Calu3 (cell line): ENCODE measurements around the gene ABLIM2. TPM values are rescaled to one million over a fixed set of nuclear protein-coding genes. Genes with fewer than 3 reads are reported as not detected.
A peak's percentile ranks its signal among the peaks of the same experiment; 100 is the strongest.

Source experiments
- BruUV-seq: library from RNA; stranded (reverse); fragments of 400-500 nt; replicated peaks from 2 replicates; lab custom pipeline; 2021; lab: Mats Ljungman, UMichigan
- CTCF ChIA-PET: fragments of 300-600 bp; sonication (Branson Sonifier 250); formaldehyde crosslinking; loops from one replicate; lab custom pipeline; 2022; ENCODE audit warnings: antibody characterized with exemption; lab: Charles Lee
- DNase-seq: peaks from one replicate; pipeline ENCODE4 v3.0.0; 2022
- H3K27ac Mint-ChIP-seq: one replicate; pipeline ENCODE4 v1.8.0; 2022; ENCODE audit warnings: mixed read lengths; ENCODE audit not compliant: unreplicated experiment
- H3K27me3 Mint-ChIP-seq: one replicate; pipeline ENCODE4 v1.8.0; 2022; ENCODE audit warnings: mixed read lengths; ENCODE audit not compliant: unreplicated experiment
- H3K36me3 Mint-ChIP-seq: one replicate; pipeline ENCODE4 v1.8.0; 2022; ENCODE audit warnings: mild to moderate bottlenecking, moderate library complexity, mixed read lengths; ENCODE audit not compliant: insufficient read depth, unreplicated experiment
- H3K4me1 Mint-ChIP-seq: one replicate; pipeline ENCODE4 v1.8.0; 2022; ENCODE audit warnings: mild to moderate bottlenecking, low read depth, mixed read lengths; ENCODE audit not compliant: unreplicated experiment
- H3K4me3 Mint-ChIP-seq: one replicate; pipeline ENCODE4 v1.8.0; 2022; ENCODE audit warnings: mild to moderate bottlenecking, low read depth, moderate library complexity, mixed read lengths; ENCODE audit not compliant: unreplicated experiment
- H3K9me3 Mint-ChIP-seq: one replicate; pipeline ENCODE4 v1.8.0; 2022; ENCODE audit warnings: low read depth, mixed read lengths; ENCODE audit not compliant: unreplicated experiment
- CTCF ChIP-seq: fragments of 200-600 bp; IDR thresholded peaks from one replicate; pipeline ENCODE4 v1.8.0; 2022; ENCODE audit warnings: antibody characterized with exemption; ENCODE audit not compliant: unreplicated experiment
- intact Hi-C: fragments of 100-400 bp; cut with micrococcal nuclease; formaldehyde crosslinking; loops from one replicate; pipeline ENCODE4 v1.10.0; 2022; ENCODE audit not compliant: unreplicated experiment
- microRNA-seq: library from miRNA; unstranded; fragments of <30 nt; microRNA quantifications from one replicate; pipeline ENCODE4 v1.2.0, GENCODE V29; 2022
- total RNA-seq: library from RNA; stranded (reverse); gene quantifications from 2 replicates; pipeline ENCODE4 v1.2.3, GENCODE V29; 2022

The ABLIM2 gene
- total RNA-seq, 1 experiment from 2014 or later: 1.0 TPM

- BruUV-seq: no TSS peak
- no peak for TF ChIP-seq CTCF
- no peak overlapping the region for H3K4me3 Mint-ChIP-seq
- H3K4me1 Mint-ChIP-seq: peaks cover 11% of the 10 kb centered on the region
- no peaks in the 10 kb centered on the region for H3K9me3 Mint-ChIP-seq
- H3K36me3 Mint-ChIP-seq: peaks cover 8% of the 10 kb centered on the region
- H3K27ac Mint-ChIP-seq: no peak overlapping the region
- no peak for DNase-seq
- intact Hi-C loops: no loop called here
- CTCF ChIA-PET: no interaction called here
- H3K27me3 Mint-ChIP-seq: no peaks in the 10 kb centered on the region
Measured at GRCh38 chr4:7917669-7918068, 240.9 kb downstream of the ABLIM2 start.

- Mint-ChIP-seq H3K4me1 (peaks cover 19% of the 10 kb centered on the region), H3K27me3 (no peaks in the 10 kb centered on the region), H3K36me3 (peaks cover 8% of the 10 kb centered on the region), H3K27ac (no peak overlapping the region), H3K9me3 (no peaks in the 10 kb centered on the region), H3K4me3 (no peak overlapping the region)
- no peak for DNase-seq
- CTCF ChIA-PET: no interaction called here
- no peak for TF ChIP-seq CTCF
- intact Hi-C loops: no loop called here
- BruUV-seq: no TSS peak
Measured at GRCh38 chr4:7915875-7916242, 242.8 kb downstream of the ABLIM2 start.

Small RNA genes lying within 50 kb of the gene (microRNA-seq; reads per million reads assigned to microRNA genes)
- gene MIR95: 58.7 reads per million, percentile 58 among the genes with 10 or more reads in this experiment

Other genes starting within 250 kb of the ABLIM2 start
- gene AFAP1, start 219.0 kb downstream of the ABLIM2 start, total RNA-seq: 37.9 and 40.1 TPM in 2 replicates
- gene SH3TC1, start 40.5 kb upstream of the ABLIM2 start, total RNA-seq: 7.8 and 10.8 TPM in 2 replicates
- gene HTRA3, start 110.9 kb upstream of the ABLIM2 start, total RNA-seq: not detected in 2 replicates